ENCODE data around the gene TSACC. TPM values are rescaled to one million over a fixed set of nuclear protein-coding genes. Genes with fewer than 3 reads are reported as not detected.

Gene TSACC
- 1.2 to 3.0 TPM (median 1.6 TPM) in 5 replicates for total RNA-seq (2022; extraction: Qiagen RNA extraction; ENCODE audit: low read depth)

GRCh38 chr1:156338180-156338976 lies at the start of gene TSACC, which contains the start of gene CCT3:
Gene TSACC (plus strand): TSS chr1:156338526. CDS start chr1:156339758, 1,232 bp downstream.
Gene CCT3 (minus strand): TSS chr1:156338292. CDS start chr1:156338184, 108 bp downstream.

GRCh38 chr1:156295391-156295947 lies 42.9 kb upstream of the TSACC start, which contains the start of gene GLMP:
Gene GLMP (minus strand): TSS chr1:156295679. CDS start chr1:156295645, 34 bp downstream.

DNA sequence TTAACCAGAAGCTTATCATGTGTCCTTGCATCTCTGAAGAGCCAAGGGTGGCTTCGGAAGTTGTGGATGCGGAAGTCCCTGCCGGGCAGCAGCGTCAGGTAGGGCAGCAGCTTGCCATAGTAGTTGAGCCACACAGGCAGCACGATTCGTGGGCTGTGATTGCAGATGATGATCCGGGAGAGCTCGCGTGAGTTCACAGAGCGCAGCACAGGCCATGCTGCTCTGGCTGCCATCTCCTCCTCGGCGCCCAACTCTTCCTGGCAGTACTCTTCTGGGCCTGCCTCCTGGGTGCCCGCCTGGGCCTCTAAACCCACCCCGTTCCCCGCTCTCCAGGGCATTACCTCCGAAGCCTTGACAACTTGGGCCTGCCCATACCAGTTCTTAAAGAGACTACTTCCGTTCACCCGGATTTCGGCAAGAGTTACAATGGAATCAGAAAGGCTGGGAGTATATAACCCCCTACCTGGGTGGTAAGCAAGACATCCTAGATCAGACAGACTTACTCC lies 39.4 kb upstream of the TSACC start, which contains the start of gene VHLL:
VHLL (minus strand) TSS at position 456 of the 506 bp plus-strand sequence; CDS start at position 338, 118 bp downstream.

GRCh38 chr1:156368889-156369684 lies 30.8 kb downstream of the TSACC start, which contains the start of gene RHBG:
Gene RHBG (plus strand): TSS chr1:156369211. CDS start chr1:156369250, 39 bp downstream.

Other genes starting within 250 kb of the TSACC start
- 580 to 740 TPM (median 720 TPM) in 5 replicates for gene LMNA, start 223.8 kb upstream of the TSACC start, total RNA-seq (2022; extraction: Qiagen RNA extraction; ENCODE audit: low read depth)
- 0.17 to 0.53 TPM (median 0.44 TPM) in 5 replicates for gene SEMA4A, start 184.9 kb upstream of the TSACC start, total RNA-seq (2022; extraction: Qiagen RNA extraction; ENCODE audit: low read depth)
- gene SLC25A44, start 144.4 kb upstream of the TSACC start, total RNA-seq (2022; extraction: Qiagen RNA extraction; ENCODE audit: low read depth): 25.2 to 30.7 TPM (median 26.8 TPM) in 5 replicates
- 58.3 to 67.8 TPM (median 60.6 TPM) in 5 replicates for gene PMF1, start 125.5 kb upstream of the TSACC start, total RNA-seq (2022; extraction: Qiagen RNA extraction; ENCODE audit: low read depth)
- gene BGLAP, start 96.3 kb upstream of the TSACC start, total RNA-seq (2022; extraction: Qiagen RNA extraction; ENCODE audit: low read depth): 0.66 TPM in 1 of 5 replicates, not detected in the others
- gene PAQR6, start 90.5 kb upstream of the TSACC start, total RNA-seq (2022; extraction: Qiagen RNA extraction; ENCODE audit: low read depth): 2.2 to 5.0 TPM (median 3.6 TPM) in 5 replicates
- 39.9 to 48.9 TPM (median 46.9 TPM) in 5 replicates for gene SMG5, start 55.7 kb upstream of the TSACC start, total RNA-seq (2022; extraction: Qiagen RNA extraction; ENCODE audit: low read depth)
- gene TMEM79, start 54.2 kb upstream of the TSACC start, total RNA-seq (2022; extraction: Qiagen RNA extraction; ENCODE audit: low read depth): 5.3 to 8.9 TPM (median 7.7 TPM) in 5 replicates
- 33.5 to 50.4 TPM (median 43.5 TPM) in 5 replicates for gene GLMP, start 42.8 kb upstream of the TSACC start, total RNA-seq (2022; extraction: Qiagen RNA extraction; ENCODE audit: low read depth)
- not detected in 5 replicates for gene VHLL, start 39.2 kb upstream of the TSACC start, total RNA-seq (2022; extraction: Qiagen RNA extraction; ENCODE audit: low read depth)
- gene CCT3, start 234 bp upstream of the TSACC start, total RNA-seq (2022; extraction: Qiagen RNA extraction; ENCODE audit: low read depth): 379 to 433 TPM (median 412 TPM) in 5 replicates
- gene RHBG, start 30.7 kb downstream of the TSACC start, total RNA-seq (2022; extraction: Qiagen RNA extraction; ENCODE audit: low read depth): not detected in 5 replicates
- gene MEF2D, start 162.2 kb downstream of the TSACC start, total RNA-seq (2022; extraction: Qiagen RNA extraction; ENCODE audit: low read depth): 22.6 to 36.0 TPM (median 31.5 TPM) in 5 replicates
- 11.6 to 18.6 TPM (median 15.8 TPM) in 5 replicates for gene IQGAP3, start 234.0 kb downstream of the TSACC start, total RNA-seq (2022; extraction: Qiagen RNA extraction; ENCODE audit: low read depth)
- not detected in 5 replicates for gene TTC24, start 241.2 kb downstream of the TSACC start, total RNA-seq (2022; extraction: Qiagen RNA extraction; ENCODE audit: low read depth)